Neural cell (in vitro differentiated cells): ENCODE data around the gene ZNF594.

ENCODE experiments used
- POLR2AphosphoS5 ChIP-seq: IDR thresholded peaks from 2 replicates; pipeline ENCODE4 v1.6.1; 2012
- RAD21 ChIP-seq: fragments of 450-650 bp; conservative IDR thresholded peaks from 2 replicates; pipeline ENCODE4 v1.6.1; 2014; ENCODE audit warnings: antibody characterized with exemption, mild to moderate bottlenecking, moderate library complexity
- TF ChIP-seq, protein P1 (sequence below): fragments of 450-650 bp; IDR thresholded peaks from 2 replicates; pipeline ENCODE4 v1.5.1; 2014; ENCODE audit warnings: antibody characterized with exemption, mild to moderate bottlenecking, moderate library complexity; ENCODE audit not compliant: poor library complexity, severe bottlenecking

- TF ChIP-seq, protein P1, sequence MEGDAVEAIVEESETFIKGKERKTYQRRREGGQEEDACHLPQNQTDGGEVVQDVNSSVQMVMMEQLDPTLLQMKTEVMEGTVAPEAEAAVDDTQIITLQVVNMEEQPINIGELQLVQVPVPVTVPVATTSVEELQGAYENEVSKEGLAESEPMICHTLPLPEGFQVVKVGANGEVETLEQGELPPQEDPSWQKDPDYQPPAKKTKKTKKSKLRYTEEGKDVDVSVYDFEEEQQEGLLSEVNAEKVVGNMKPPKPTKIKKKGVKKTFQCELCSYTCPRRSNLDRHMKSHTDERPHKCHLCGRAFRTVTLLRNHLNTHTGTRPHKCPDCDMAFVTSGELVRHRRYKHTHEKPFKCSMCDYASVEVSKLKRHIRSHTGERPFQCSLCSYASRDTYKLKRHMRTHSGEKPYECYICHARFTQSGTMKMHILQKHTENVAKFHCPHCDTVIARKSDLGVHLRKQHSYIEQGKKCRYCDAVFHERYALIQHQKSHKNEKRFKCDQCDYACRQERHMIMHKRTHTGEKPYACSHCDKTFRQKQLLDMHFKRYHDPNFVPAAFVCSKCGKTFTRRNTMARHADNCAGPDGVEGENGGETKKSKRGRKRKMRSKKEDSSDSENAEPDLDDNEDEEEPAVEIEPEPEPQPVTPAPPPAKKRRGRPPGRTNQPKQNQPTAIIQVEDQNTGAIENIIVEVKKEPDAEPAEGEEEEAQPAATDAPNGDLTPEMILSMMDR: no peak
- TF ChIP-seq POLR2AphosphoS5 (no peak), RAD21 (no peak)
These were observed 19.8 kb upstream of the ZNF594 start for GRCh38 chr17:5211458-5211857.
